Measurements from ENCODE around the gene B3GALT4. TPM values are rescaled to one million over a fixed set of nuclear protein-coding genes. Genes with fewer than 3 reads are reported as not detected.

Gene B3GALT4
- total and polyA plus RNA-seq, 2 of the 13 experiments (the other 11 are each of a cell fraction or from before 2014, with no cell fraction given): 0.04 to 0.27 TPM

DNA sequence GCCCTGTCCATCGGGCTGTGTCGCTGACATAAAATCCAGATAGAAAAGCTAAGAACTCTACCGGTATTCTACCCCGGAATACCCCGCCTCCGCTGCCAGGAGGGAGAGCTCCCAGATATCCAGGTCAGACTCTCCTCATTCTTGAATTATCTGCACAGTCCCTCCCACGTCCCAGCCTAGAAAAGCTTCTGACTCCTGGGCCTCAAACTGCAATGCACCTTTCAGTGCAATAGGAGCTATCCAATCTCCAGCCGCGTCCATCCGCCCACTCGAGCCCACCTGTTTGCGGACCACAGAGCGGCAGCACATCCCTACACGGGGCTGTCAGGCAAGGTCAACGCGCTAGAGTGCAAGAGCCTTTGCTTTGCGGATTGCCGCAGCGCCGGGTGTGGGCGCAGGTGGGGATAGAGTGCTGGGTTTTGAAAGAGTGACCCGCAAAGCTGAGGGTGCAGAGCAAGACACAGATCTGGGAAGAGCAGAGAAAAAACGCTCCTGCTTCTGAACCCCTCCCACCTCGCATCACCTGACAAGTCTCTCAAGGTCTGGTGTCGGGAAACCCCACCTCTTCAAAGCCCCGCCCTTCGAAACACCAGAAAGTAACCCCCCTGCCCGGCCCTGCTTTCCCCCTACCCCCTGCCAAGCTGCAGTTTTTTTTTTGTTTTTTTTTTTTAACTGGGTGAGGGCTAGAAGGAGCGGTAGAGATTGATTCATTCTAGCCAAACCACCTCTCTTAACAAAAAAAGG, 35.6 kb downstream of the B3GALT4 start (continued):
- TF ChIP-seq ZNF563 (CRISPR knock-in tag; IDR thresholded peaks at IDR 0.05) (peak; percentile 60; the same call in 1 of the 2 replicates), ZNF75D (CRISPR knock-in tag; IDR thresholded peaks at IDR 0.05; ENCODE audit: borderline replicate concordance) (peak; percentile 44; the same call in 1 of the 2 replicates), REPIN1 (CRISPR knock-in tag; IDR thresholded peaks at IDR 0.05; ENCODE audit: borderline replicate concordance, low read depth) (no peak), ZBTB49 (CRISPR knock-in tag; IDR thresholded peaks at IDR 0.05; ENCODE audit: borderline replicate concordance) (peak; percentile 17; the same call in 1 of the 2 replicates), DRAP1 (CRISPR knock-in tag; IDR thresholded peaks at IDR 0.05) (peak; percentile 41; the same call in 1 of the 2 replicates), ZNF879 (CRISPR knock-in tag; IDR thresholded peaks at IDR 0.05) (no peak), ZNF329 (CRISPR knock-in tag; IDR thresholded peaks at IDR 0.05; ENCODE audit: low read depth) (no peak), STAT6 (CRISPR knock-in tag; IDR thresholded peaks at IDR 0.05; ENCODE audit: borderline replicate concordance) (no peak), SALL1 (CRISPR knock-in tag; IDR thresholded peaks at IDR 0.05) (peak; percentile 72), TBX3 (IDR thresholded peaks at IDR 0.05; ENCODE audit: borderline replicate concordance) (no peak), NR2F6 (IDR thresholded peaks at IDR 0.05) (no peak), NR2F6 (CRISPR knock-in tag; IDR thresholded peaks at IDR 0.05) (peak; percentile 52; the same call in 1 of the 2 replicates), ZNF598 (CRISPR knock-in tag; IDR thresholded peaks at IDR 0.05; ENCODE audit: borderline replicate concordance) (peak; percentile 44; the same call in 1 of the 2 replicates), GMEB2 (CRISPR knock-in tag; IDR thresholded peaks at IDR 0.05; ENCODE audit: low read depth) (peak; percentile 17; the same call in 1 of the 2 replicates), RXRA (CRISPR knock-in tag; IDR thresholded peaks at IDR 0.05) (peak; percentile 96)
- TF ChIP-seq, protein P1, sequence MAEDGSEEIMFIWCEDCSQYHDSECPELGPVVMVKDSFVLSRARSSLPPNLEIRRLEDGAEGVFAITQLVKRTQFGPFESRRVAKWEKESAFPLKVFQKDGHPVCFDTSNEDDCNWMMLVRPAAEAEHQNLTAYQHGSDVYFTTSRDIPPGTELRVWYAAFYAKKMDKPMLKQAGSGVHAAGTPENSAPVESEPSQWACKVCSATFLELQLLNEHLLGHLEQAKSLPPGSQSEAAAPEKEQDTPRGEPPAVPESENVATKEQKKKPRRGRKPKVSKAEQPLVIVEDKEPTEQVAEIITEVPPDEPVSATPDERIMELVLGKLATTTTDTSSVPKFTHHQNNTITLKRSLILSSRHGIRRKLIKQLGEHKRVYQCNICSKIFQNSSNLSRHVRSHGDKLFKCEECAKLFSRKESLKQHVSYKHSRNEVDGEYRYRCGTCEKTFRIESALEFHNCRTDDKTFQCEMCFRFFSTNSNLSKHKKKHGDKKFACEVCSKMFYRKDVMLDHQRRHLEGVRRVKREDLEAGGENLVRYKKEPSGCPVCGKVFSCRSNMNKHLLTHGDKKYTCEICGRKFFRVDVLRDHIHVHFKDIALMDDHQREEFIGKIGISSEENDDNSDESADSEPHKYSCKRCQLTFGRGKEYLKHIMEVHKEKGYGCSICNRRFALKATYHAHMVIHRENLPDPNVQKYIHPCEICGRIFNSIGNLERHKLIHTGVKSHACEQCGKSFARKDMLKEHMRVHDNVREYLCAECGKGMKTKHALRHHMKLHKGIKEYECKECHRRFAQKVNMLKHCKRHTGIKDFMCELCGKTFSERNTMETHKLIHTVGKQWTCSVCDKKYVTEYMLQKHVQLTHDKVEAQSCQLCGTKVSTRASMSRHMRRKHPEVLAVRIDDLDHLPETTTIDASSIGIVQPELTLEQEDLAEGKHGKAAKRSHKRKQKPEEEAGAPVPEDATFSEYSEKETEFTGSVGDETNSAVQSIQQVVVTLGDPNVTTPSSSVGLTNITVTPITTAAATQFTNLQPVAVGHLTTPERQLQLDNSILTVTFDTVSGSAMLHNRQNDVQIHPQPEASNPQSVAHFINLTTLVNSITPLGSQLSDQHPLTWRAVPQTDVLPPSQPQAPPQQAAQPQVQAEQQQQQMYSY (CRISPR knock-in tag; IDR thresholded peaks at IDR 0.05): peak; percentile 50
